ENCODE results near the gene TCF25. TPM values are rescaled to one million over a fixed set of nuclear protein-coding genes. Genes with fewer than 3 reads are reported as not detected.
"Not testable (repeated sequence)": the region's sequence is repeated elsewhere in the genome, so short reads cannot be mapped to it uniquely, and the experiment has no call there.

TCF25 gene
- total and polyA plus RNA-seq, 5 donors from 2014 or later: 75.2 to 431 (median 78.5) TPM

DNA sequence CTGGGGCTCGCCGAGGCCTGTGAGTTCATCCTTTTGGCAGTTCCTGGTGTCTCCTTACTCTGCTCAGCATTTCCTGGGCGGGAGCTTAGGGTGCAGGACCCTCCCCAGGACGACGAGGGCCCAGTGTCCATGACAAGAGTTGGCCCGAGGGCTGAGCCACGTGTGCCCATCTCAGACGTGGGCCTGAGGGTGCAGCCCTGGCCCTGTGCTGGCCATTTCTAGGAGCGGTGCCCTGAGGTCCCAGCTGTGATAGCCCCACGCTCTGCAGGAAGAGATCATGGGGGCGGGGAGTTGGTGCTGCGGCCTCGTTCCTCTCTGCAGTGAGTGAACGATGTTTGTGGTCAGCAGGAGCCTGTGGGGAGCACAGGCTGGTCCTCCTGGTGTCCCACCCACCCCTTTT lies 39.2 kb downstream of the TCF25 start:
- no peaks in the 10 kb centered on the region for H3K9me3 ChIP-seq (ENCODE audit: control insufficient read depth in 2 of 2, low read length in 2 of 2)
- no peak overlapping the region for H3K4me3 ChIP-seq (ENCODE audit: low read depth, low read length)
- no peak for DNase-seq
- Mint-ChIP-seq H3K4me1 (peaks cover 0 to 22% (median 11%) of the 10 kb centered on the region in 4 donors), H3K27me3 (peaks cover 1% of the 10 kb centered on the region), H3K27ac (no peak overlapping the region), H3K9me3 (no peaks in the 10 kb centered on the region), H3K4me3 (no peak overlapping the region), H3K36me3 (peaks cover 4% of the 10 kb centered on the region)
- no peaks in the 10 kb centered on the region for H3K27me3 ChIP-seq (ENCODE audit: control insufficient read depth, insufficient read depth, low read length)
- ATAC-seq (ENCODE audit: low read depth in 2 of 2): no peak
- no peak overlapping the region for H3K27ac ChIP-seq (ENCODE audit: insufficient read depth, low read length, poor library complexity, severe bottlenecking)
- peaks cover 11% of the 10 kb centered on the region for H3K4me1 ChIP-seq (ENCODE audit: control insufficient read depth, insufficient read depth, low read length, poor library complexity, severe bottlenecking)
- H3K36me3 ChIP-seq (ENCODE audit: control insufficient read depth, insufficient read depth, low read length): peaks cover 6% of the 10 kb centered on the region

DNA sequence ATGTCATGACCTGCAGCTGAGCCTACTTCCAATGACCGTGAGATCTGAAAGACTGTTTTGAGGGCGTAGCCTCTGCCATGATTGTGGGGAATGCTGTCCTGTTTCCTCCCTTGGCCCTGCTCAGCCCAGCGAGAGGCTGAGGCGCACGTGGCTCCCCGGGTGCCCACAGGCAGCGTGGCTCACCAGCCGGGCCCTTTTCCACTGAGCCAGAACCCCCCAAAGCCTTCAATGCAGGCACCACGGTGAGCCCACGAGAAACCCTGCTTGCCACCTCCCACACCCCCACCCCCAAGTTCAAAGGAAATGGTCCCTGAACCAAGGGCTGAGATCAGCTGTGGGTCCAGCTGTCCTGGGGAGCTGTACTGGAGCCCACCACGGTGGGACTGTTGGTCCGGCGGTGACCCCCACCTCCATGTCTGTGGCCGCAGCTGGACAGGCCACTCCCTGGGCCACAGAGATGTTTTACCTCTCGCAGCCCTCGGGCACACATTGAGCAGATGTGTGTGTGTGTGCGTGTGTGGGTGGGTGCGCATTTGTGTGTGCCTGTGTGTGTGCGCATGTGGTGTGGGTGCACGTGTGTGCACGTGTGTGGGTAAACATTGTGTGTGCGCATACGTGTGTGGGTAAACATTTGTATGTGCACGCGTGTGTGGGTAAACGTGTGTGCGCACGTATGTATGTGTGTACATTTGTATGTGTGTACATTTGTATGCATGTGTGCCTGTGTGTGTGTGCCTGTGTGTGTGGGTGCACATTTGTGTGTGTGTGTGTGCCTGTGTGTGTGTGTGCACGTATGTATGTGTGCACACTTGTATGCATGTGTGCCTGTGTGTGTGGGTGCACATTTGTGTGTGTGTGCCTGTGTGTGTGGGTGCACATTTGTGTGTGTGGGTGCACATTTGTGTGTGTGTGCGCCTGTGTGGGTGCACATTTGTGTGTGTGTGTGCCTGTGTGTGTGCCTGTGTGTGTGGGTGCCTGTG lies 40.3 kb downstream of the TCF25 start:
- Histone ChIP-seq H3K36me3 (ENCODE audit: control insufficient read depth, insufficient read depth, low read length) (peaks cover 5% of the 10 kb centered on the region), H3K27me3 (ENCODE audit: control insufficient read depth, insufficient read depth, low read length) (no peaks in the 10 kb centered on the region), H3K4me3 (ENCODE audit: low read depth, low read length) (no peak overlapping the region), H3K4me1 (ENCODE audit: control insufficient read depth, insufficient read depth, low read length, poor library complexity, severe bottlenecking) (peaks cover 22% of the 10 kb centered on the region), H3K9me3 (ENCODE audit: control insufficient read depth in 2 of 2, low read length in 2 of 2) (no peaks in the 10 kb centered on the region), H3K27ac (ENCODE audit: insufficient read depth, low read length, poor library complexity, severe bottlenecking) (no peak overlapping the region)
- H3K36me3 Mint-ChIP-seq: peaks cover 4% of the 10 kb centered on the region
- H3K4me3 Mint-ChIP-seq: peak overlapping the region in 2 of 4 donors; percentile 27 to 29
- ATAC-seq (ENCODE audit: low read depth in 2 of 2) (no peak), DNase-seq (no peak)
- H3K27ac Mint-ChIP-seq: no peak overlapping the region
- peaks cover 5% of the 10 kb centered on the region for H3K27me3 Mint-ChIP-seq
- H3K4me1 Mint-ChIP-seq: peaks cover 0 to 30% (median 13%) of the 10 kb centered on the region in 4 donors
- H3K9me3 Mint-ChIP-seq: no peaks in the 10 kb centered on the region

GRCh38 chr16:89914642-89915285 lies 41.4 kb downstream of the TCF25 start:
- H3K9me3 ChIP-seq (ENCODE audit: control insufficient read depth in 2 of 2, low read length in 2 of 2); H3K9me3 Mint-ChIP-seq; H3K36me3 ChIP-seq (ENCODE audit: control insufficient read depth, insufficient read depth, low read length); H3K27ac ChIP-seq (ENCODE audit: insufficient read depth, low read length, poor library complexity, severe bottlenecking); H3K4me3 ChIP-seq (ENCODE audit: low read depth, low read length); H3K27me3 ChIP-seq (ENCODE audit: control insufficient read depth, insufficient read depth, low read length); H3K4me3 Mint-ChIP-seq; H3K36me3 Mint-ChIP-seq; DNase-seq; ATAC-seq (ENCODE audit: low read depth in 2 of 2); H3K27me3 Mint-ChIP-seq: not testable (repeated sequence)
- peak overlapping the region in 1 of 3 donors; percentile 43 for H3K27ac Mint-ChIP-seq
- H3K4me1 Mint-ChIP-seq: peaks cover 0 to 34% (median 11%) of the 10 kb centered on the region in 4 donors
- peaks cover 28% of the 10 kb centered on the region for H3K4me1 ChIP-seq (ENCODE audit: control insufficient read depth, insufficient read depth, low read length, poor library complexity, severe bottlenecking)

- Histone ChIP-seq H3K27ac (ENCODE audit: insufficient read depth, low read length, poor library complexity, severe bottlenecking) (no peak overlapping the region), H3K9me3 (ENCODE audit: control insufficient read depth in 2 of 2, low read length in 2 of 2) (no peaks in the 10 kb centered on the region), H3K36me3 (ENCODE audit: control insufficient read depth, insufficient read depth, low read length) (no peaks in the 10 kb centered on the region), H3K4me1 (ENCODE audit: control insufficient read depth, insufficient read depth, low read length, poor library complexity, severe bottlenecking) (peaks cover 29% of the 10 kb centered on the region), H3K27me3 (ENCODE audit: control insufficient read depth, insufficient read depth, low read length) (no peaks in the 10 kb centered on the region), H3K4me3 (ENCODE audit: low read depth, low read length) (no peak overlapping the region)
- H3K27me3 Mint-ChIP-seq: peaks cover 15% of the 10 kb centered on the region
- DNase-seq (no peak), ATAC-seq (ENCODE audit: low read depth in 2 of 2) (no peak)
- H3K36me3 Mint-ChIP-seq: peaks cover 4% of the 10 kb centered on the region
- no peaks in the 10 kb centered on the region for H3K9me3 Mint-ChIP-seq
- peaks cover 0 to 42% (median 18%) of the 10 kb centered on the region in 4 donors for H3K4me1 Mint-ChIP-seq
- peak overlapping the region in 1 of 4 donors; percentile 21 for H3K4me3 Mint-ChIP-seq
- no peak overlapping the region for H3K27ac Mint-ChIP-seq
These were observed 42.2 kb downstream of the TCF25 start for GRCh38 chr16:89915303-89916232.

DNA sequence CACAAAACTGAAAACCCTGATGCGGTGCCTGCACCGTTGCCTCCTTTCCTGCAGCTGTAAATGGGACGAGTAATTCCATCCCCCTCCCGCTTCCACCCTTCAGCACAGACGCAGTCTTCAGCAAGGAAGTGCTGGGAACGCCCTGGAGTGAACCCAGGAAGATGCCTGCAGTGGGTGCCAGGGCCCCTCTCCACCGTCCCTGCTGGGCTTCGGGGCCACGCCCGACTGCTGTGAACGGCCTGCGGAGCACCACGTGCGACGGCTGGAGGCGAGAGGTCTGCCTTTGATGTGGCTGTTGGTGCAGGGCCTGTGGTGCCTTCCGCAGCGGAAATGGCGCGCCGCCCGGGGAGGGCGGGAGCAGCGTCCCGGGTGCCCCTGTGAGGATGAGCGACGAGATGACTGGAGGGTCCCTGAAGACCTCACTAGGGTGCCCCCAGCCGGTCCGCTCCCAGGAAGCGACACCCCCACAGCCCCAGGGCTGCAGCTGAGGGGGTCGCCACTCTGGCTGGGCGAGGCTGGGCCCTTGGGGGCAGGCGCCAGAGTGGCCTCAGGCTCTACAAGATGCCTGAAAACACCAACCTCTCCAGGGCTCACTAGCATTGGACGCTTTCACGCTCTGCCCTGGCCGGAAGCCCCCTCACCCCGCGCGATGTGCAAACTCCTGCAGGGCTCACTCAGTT lies 44.5 kb downstream of the TCF25 start:
- peak; percentile 76 to 87 for ATAC-seq (ENCODE audit: low read depth in 2 of 2)
- Histone ChIP-seq H3K27ac (ENCODE audit: insufficient read depth, low read length, poor library complexity, severe bottlenecking) (no peak overlapping the region), H3K27me3 (ENCODE audit: control insufficient read depth, insufficient read depth, low read length) (no peaks in the 10 kb centered on the region), H3K4me3 (ENCODE audit: low read depth, low read length) (peak overlapping the region; percentile 73), H3K36me3 (ENCODE audit: control insufficient read depth, insufficient read depth, low read length) (no peaks in the 10 kb centered on the region), H3K9me3 (ENCODE audit: control insufficient read depth in 2 of 2, low read length in 2 of 2) (no peaks in the 10 kb centered on the region), H3K4me1 (ENCODE audit: control insufficient read depth, insufficient read depth, low read length, poor library complexity, severe bottlenecking) (peaks cover 52% of the 10 kb centered on the region)
- peak overlapping the region; percentile 63 to 87 (median 80) for H3K4me3 Mint-ChIP-seq
- no peaks in the 10 kb centered on the region for H3K9me3 Mint-ChIP-seq
- H3K27ac Mint-ChIP-seq: peak overlapping the region in 1 of 3 donors; percentile 20
- DNase-seq: peak; percentile 58 to 93 (median 81)
- H3K4me1 Mint-ChIP-seq: peaks cover 0 to 60% (median 21%) of the 10 kb centered on the region in 4 donors
- H3K36me3 Mint-ChIP-seq: peaks cover 4% of the 10 kb centered on the region
- H3K27me3 Mint-ChIP-seq: peaks cover 31% of the 10 kb centered on the region

GRCh38 chr16:89918453-89919347 lies 45.3 kb downstream of the TCF25 start, which contains the start of gene MC1R:
TSS of gene MC1R (plus strand) at chr16:89918862. CDS start at chr16:89919259, 397 bp downstream.
- H3K36me3 ChIP-seq (ENCODE audit: control insufficient read depth, insufficient read depth, low read length): no peaks in the 10 kb centered on the region
- H3K9me3 ChIP-seq (ENCODE audit: control insufficient read depth in 2 of 2, low read length in 2 of 2): no peaks in the 10 kb centered on the region
- no peaks in the 10 kb centered on the region for H3K9me3 Mint-ChIP-seq
- peak in 1 of 2 donors; percentile 9 for ATAC-seq (ENCODE audit: low read depth in 2 of 2)
- H3K27ac Mint-ChIP-seq: peak within 1 kb of the TSS in 1 of 3 donors; percentile 20
- no peaks in the 10 kb centered on the region for H3K27me3 ChIP-seq (ENCODE audit: control insufficient read depth, insufficient read depth, low read length)
- H3K4me3 Mint-ChIP-seq: peak within 1 kb of the TSS; percentile 63 to 88 (median 80)
- peaks cover 60% of the 10 kb centered on the region for H3K4me1 ChIP-seq (ENCODE audit: control insufficient read depth, insufficient read depth, low read length, poor library complexity, severe bottlenecking)
- peaks cover 31% of the 10 kb centered on the region for H3K27me3 Mint-ChIP-seq
- H3K4me3 ChIP-seq (ENCODE audit: low read depth, low read length): peak within 1 kb of the TSS; percentile 73
- H3K36me3 Mint-ChIP-seq: no peaks in the 10 kb centered on the region
- no peak within 1 kb of the TSS for H3K27ac ChIP-seq (ENCODE audit: insufficient read depth, low read length, poor library complexity, severe bottlenecking)
- peaks cover 0 to 60% (median 21%) of the 10 kb centered on the region in 4 donors for H3K4me1 Mint-ChIP-seq
- peak in 1 of 3 donors; percentile 37 for DNase-seq
